RPMI8226 (cell line): ENCODE data around the gene NF1.

Experiments
- DNase-seq: peaks from one replicate; pipeline ENCODE4 v3.0.0-alpha.2; 2015

Gene NF1

DNA sequence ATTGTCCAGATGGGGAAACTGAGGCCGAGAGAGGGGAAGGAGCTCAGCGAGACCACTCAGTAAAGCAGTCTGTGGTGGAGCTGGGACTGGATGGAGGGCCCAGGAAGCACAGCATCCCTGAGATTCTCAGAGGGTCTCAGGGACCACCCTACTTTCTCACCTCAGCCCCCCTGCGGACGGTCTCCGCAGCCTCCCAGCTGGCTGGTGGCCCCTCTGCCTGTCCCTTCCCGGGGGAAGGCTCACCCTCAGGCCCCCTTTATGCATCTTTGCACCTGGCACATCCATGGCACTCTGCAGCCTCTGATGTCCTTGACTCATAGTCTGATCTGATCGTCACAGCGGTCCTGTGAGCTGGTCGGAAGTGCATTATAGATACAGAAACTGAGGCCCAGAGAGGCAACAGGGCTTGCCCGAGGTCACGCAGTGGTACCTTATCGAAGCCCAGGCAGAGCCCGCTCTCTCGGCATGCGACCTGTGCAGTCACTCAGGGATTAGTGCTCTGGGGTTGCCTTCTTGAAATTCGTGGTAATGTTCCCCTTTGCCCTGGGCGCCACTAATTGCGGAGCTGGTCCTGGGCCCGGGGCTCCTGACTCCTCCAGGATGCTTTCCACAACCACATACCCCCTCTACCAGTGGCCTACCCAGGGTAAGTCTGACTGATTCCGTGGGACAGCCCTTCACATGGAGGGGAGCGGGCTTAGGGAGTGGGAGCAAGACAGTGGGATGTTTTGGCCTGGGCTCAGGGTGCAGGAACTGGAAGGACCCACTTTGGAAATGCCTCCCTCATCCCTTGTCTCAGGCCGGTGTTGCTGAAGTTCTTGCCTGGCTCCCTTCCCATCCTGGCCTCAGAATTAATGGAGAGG lies 321.1 kb downstream of the NF1 start:
- no peak for DNase-seq

DNA sequence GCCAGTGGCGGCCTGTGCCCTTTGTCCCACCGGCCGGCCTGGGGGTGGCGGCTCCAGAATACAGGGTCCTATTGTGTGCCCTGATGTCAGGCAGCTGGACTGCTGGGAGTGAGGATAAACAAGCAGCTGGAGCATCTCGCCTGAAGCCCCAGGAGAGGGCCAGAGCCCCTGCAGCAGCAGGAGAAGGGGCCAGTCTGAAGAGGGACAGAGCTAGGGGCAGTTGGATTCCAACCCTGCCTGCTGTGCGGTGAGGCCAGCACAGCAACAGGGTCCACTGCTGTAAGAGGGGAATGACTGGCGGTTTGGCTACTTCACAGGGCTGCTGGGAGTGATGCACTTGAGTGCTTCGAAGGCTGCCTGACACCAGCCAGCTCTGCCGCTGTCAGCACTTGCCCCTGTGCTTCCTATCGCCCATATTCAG lies 321.7 kb downstream of the NF1 start:
- DNase-seq = no peak

DNA sequence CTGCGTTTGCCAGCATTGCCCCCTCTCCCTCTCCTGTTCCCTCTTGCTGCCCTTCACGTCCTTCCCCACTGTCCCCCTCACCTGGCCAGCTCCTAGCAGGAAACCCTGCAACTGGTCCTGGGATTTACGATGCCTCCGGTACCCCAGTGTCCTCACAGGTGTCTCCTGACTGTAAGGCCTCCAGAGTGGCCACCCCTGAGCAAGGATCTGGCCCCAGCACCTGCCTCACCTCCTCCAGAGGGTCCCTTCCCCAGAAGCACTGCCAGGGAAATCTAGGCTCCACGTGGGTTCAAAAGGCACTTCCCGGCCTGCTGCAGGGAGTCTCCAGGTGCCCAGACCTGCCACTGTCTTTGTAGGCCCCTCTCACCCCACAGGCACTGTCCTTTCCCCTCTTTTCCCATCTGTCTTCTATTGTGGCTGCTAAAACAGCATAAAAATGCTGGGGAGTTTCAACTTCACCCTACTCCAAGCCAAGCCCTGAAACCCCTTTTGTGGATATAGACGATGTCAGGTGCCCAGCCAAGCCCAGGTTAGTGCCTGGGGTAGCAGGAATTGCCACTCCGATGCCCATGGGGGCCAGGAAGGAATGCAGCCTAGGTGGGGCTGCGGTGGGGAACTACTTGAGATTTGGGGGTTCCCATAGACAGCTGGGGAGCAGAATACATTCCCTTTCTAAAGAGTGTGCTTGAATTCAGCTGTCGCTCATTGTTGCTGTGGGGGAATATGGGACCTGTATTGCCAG lies 322.4 kb downstream of the NF1 start:
- no peak for DNase-seq

DNA sequence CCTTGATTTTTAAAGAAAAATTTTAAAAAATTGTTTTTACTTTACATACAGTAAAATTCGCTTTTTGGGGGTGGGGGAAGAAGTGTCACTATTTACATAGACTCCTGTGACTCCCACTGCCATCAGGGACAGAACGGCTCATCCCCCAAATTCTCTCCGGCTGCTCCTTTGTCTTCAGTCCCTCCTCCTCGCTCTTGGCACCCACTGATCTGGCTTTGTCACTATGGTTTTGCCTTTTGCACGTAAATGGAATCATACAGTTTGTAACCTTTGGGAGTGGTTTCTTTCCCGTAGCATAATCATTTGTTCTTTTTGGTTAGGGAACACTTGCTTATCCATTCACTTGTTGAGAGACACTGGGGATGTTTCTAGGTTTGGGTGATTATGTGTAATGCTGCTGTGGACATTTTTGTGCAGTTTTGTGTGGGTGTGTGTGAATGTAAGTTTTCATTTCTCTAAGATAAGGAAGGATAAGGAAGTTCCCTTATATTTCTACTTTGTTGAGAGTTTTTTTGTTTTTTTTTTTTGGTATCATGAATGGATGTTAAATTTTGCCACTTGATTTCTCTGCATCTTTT lies 324.1 kb downstream of the NF1 start:
- no peak for DNase-seq

DNA sequence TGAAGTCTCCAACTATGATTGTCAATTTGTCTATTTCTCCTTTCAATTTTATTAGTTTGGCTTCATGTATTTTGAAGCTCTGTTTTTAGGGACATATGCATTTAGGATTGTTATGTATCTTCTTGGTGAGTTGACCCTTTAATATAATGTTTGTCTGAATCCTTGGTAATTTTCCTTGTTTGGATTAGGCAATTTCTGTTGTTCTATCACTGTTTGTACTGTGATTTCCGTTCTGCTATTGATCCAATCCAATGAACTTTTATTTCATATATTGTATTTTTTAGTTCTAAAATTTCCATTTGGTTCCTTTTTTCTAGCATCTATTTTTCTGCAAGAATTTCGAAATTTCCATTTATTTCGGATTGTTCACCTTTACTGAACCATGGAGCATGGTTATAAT lies 327.7 kb downstream of the NF1 start:
- no peak for DNase-seq

DNA sequence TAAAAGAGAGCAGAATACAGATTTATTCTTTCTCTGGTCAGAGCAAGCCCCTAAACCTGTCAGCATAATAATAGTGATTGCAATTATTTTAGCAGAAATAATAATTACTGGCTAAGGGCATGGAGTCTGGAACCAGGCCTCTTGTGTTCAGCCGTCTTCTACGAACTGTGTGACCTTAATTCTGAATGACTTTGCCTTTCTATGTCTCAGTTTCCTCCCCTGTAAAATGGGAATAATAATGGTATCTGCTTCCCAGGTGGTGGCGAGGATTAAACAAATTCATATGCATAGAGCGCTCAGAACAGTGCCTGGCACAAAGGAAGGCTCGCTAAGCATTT lies 330.1 kb downstream of the NF1 start:
- DNase-seq = no peak

DNA sequence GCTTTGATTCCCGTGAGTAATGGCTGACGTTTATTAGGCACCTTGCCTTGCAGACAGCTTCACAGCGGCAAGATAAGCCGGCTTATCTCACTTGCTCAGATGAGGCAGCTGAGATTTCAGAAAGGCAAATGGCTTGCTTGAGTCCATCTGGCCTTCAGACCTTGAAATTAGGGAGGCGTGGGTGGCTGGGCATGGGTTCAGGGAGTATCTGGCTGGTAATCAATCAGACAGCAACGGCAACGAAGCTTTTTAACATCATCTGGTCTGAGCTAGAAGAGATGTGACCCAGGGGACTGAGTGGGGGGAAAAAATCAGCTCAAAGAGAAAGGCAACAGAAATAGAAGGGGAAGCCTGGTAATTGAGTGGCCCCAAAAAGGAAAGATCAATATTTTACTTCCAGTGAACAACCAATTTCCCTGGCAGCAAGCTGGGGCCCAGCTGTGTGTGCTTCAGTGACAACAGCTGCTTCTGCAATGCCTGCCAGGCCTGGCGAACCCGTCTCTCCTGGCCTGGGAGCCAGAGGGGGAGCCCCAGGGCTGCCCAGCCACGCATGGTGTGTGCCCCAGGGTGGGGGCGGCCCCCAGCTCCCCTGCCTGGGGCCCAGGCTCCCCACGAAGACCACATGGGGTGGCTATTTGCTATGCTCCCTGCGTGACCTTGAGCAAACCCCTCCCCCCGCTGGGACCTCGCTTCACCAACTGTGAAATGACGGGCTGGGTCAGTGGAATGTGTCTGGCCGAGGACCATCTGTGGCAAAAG lies 330.7 kb downstream of the NF1 start:
- DNase-seq = no peak
